Measurements from ENCODE around the gene CCDC85C. TPM values are rescaled to one million over a fixed set of nuclear protein-coding genes. Genes with fewer than 3 reads are reported as not detected.

The CCDC85C gene
- total RNA-seq, 1 donor from 2014 or later, result 16.6 TPM

DNA sequence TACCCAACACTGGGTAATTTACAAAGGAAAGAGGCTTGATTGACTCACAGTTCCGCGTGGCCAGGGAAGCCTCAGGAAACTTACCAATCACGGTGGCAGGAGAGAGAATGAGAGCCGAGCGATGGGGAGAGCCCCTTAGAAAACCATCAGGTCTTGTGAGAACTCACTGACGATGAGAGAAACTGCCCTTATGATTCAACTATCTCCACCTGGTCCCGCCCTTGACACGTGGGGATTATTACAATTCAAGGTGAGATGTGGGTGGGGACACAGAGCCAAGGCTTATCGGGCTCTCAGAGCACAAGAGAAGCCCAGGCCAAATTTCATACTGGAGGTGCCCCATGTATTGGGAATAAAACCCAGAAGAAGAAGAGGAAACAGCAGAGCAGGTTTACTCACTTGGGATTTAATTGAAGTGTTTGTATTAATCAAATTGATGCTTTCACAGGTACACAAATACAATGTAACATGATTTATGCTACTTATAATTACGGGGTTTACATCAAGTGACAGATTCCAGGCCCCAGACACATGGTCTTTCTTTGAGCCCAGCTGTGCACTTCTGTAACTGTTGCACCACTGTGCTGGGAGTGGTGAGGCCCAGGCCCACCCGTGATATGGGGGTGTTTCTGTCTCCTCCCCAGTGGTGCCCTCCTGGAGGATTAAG is 8.2 kb upstream of the CCDC85C start:
- Mint-ChIP-seq H3K36me3 (ENCODE audit: low read depth, unreplicated experiment) (no peaks in the 10 kb centered on the region), H3K4me1 (ENCODE audit: low read depth, unreplicated experiment) (peaks cover 2% of the 10 kb centered on the region), H3K4me3 (ENCODE audit: unreplicated experiment) (no peak overlapping the region), H3K9me3 (ENCODE audit: unreplicated experiment) (no peaks in the 10 kb centered on the region), H3K27me3 (ENCODE audit: low read depth, unreplicated experiment) (peaks cover 37% of the 10 kb centered on the region), H3K27ac (ENCODE audit: unreplicated experiment) (peak overlapping the region; percentile 38)
- Histone ChIP-seq H3K79me2 (ENCODE audit: insufficient read depth, low read length) (no peaks in the 10 kb centered on the region), H3K4me1 (ENCODE audit: insufficient read depth, low read length) (peaks cover 9% of the 10 kb centered on the region), H3K27ac (ENCODE audit: low read depth, low read length) (no peak overlapping the region), H3K4me3 (ENCODE audit: insufficient read depth, low read depth, low read length) (no peak overlapping the region), H4K20me1 (ENCODE audit: insufficient read depth, low read length) (no peaks in the 10 kb centered on the region), H3K27me3 (ENCODE audit: insufficient read depth, low read length) (no peaks in the 10 kb centered on the region), H3K36me3 (ENCODE audit: insufficient read depth, low read length) (no peaks in the 10 kb centered on the region), H3K4me2 (ENCODE audit: low read length) (no peak overlapping the region), H3K9ac (ENCODE audit: low read length) (no peak overlapping the region), H3K9me3 (ENCODE audit: insufficient read depth, low read depth, low read length) (no peaks in the 10 kb centered on the region), H2AFZ (ENCODE audit: low read depth, low read length) (no peak overlapping the region)
- TF ChIP-seq EZH2 (IDR thresholded peaks at IDR 0.05; ENCODE audit: insufficient read depth, low read length), result no peak
- TF ChIP-seq, protein P1, sequence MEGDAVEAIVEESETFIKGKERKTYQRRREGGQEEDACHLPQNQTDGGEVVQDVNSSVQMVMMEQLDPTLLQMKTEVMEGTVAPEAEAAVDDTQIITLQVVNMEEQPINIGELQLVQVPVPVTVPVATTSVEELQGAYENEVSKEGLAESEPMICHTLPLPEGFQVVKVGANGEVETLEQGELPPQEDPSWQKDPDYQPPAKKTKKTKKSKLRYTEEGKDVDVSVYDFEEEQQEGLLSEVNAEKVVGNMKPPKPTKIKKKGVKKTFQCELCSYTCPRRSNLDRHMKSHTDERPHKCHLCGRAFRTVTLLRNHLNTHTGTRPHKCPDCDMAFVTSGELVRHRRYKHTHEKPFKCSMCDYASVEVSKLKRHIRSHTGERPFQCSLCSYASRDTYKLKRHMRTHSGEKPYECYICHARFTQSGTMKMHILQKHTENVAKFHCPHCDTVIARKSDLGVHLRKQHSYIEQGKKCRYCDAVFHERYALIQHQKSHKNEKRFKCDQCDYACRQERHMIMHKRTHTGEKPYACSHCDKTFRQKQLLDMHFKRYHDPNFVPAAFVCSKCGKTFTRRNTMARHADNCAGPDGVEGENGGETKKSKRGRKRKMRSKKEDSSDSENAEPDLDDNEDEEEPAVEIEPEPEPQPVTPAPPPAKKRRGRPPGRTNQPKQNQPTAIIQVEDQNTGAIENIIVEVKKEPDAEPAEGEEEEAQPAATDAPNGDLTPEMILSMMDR (IDR thresholded peaks at IDR 0.05; ENCODE audit: insufficient read depth, low read depth, low read length), result no peak
- DNase-seq (ENCODE audit: low read depth) (no peak), FAIRE-seq (no peak)

DNA sequence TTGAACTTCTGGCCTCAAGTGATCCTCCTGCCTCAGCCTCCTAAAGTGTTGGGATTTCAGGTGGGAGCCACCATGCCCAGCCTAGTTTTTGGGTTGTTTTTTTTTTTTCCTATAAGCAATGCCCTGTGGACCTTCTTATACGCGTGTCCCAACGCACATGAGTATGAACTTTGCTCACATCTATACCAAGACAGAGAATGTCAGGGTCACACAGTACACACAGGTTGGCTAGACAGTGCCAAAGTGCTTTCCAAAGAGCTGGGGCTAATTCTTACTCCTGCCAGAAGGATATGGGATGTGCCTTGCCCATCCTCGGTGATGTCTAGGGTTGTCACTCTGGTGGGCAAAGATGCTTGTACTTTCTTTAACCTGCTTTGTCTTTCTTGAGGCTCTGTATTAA is 7.6 kb upstream of the CCDC85C start:
- no peaks in the 10 kb centered on the region for H3K9me3 ChIP-seq (ENCODE audit: insufficient read depth, low read depth, low read length)
- H3K79me2 ChIP-seq (ENCODE audit: insufficient read depth, low read length), result no peaks in the 10 kb centered on the region
- H4K20me1 ChIP-seq (ENCODE audit: insufficient read depth, low read length), result no peaks in the 10 kb centered on the region
- no peak overlapping the region for H2AFZ ChIP-seq (ENCODE audit: low read depth, low read length)
- no peak overlapping the region for H3K27ac Mint-ChIP-seq (ENCODE audit: unreplicated experiment)
- no peak for TF ChIP-seq EZH2 (IDR thresholded peaks at IDR 0.05; ENCODE audit: insufficient read depth, low read length)
- TF ChIP-seq, protein P1 (IDR thresholded peaks at IDR 0.05; ENCODE audit: insufficient read depth, low read depth, low read length), result no peak
- no peaks in the 10 kb centered on the region for H3K9me3 Mint-ChIP-seq (ENCODE audit: unreplicated experiment)
- no peak overlapping the region for H3K4me3 ChIP-seq (ENCODE audit: insufficient read depth, low read depth, low read length)
- H3K36me3 ChIP-seq (ENCODE audit: insufficient read depth, low read length), result no peaks in the 10 kb centered on the region
- peaks cover 36% of the 10 kb centered on the region for H3K27me3 Mint-ChIP-seq (ENCODE audit: low read depth, unreplicated experiment)
- H3K27me3 ChIP-seq (ENCODE audit: insufficient read depth, low read length), result no peaks in the 10 kb centered on the region
- peaks cover 2% of the 10 kb centered on the region for H3K4me1 Mint-ChIP-seq (ENCODE audit: low read depth, unreplicated experiment)
- H3K27ac ChIP-seq (ENCODE audit: low read depth, low read length), result no peak overlapping the region
- no peak for DNase-seq (ENCODE audit: low read depth)
- peaks cover 9% of the 10 kb centered on the region for H3K4me1 ChIP-seq (ENCODE audit: insufficient read depth, low read length)
- no peak for FAIRE-seq
- H3K4me3 Mint-ChIP-seq (ENCODE audit: unreplicated experiment), result no peak overlapping the region
- no peaks in the 10 kb centered on the region for H3K36me3 Mint-ChIP-seq (ENCODE audit: low read depth, unreplicated experiment)
- H3K4me2 ChIP-seq (ENCODE audit: low read length), result no peak overlapping the region
- H3K9ac ChIP-seq (ENCODE audit: low read length), result no peak overlapping the region
